Activated T-helper 1 cell treated with Interleukin-2 at 50 U/mL for 16 hours (primary cell): ENCODE results near the gene LYG1.
A peak's percentile ranks its signal among the peaks of the same experiment; 100 is the strongest.
"Not testable (repeated sequence)": the region's sequence is repeated elsewhere in the genome, so short reads cannot be mapped to it uniquely, and the experiment has no call there.

Source experiments
- DNase-seq: peaks from one replicate; pipeline ENCODE4 v3.0.0-alpha.2; 2020; ENCODE audit warnings: low read depth

Gene LYG1

GRCh38 chr2:99301097-99301496 lies at the start of gene LYG1:
Gene LYG1, minus strand, starts transcription at chr2:99301197. Its CDS starts 5,527 bp downstream, at chr2:99295670.
- not testable (repeated sequence) for DNase-seq

GRCh38 chr2:99350194-99350593 lies 49.2 kb upstream of the LYG1 start:
- DNase-seq: no peak

GRCh38 chr2:99348173-99348572 lies 47.2 kb upstream of the LYG1 start:
- no peak for DNase-seq

GRCh38 chr2:99346218-99346617 lies 45.2 kb upstream of the LYG1 start:
- DNase-seq: no peak

GRCh38 chr2:99345446-99345845 lies 44.4 kb upstream of the LYG1 start:
- not testable (repeated sequence) for DNase-seq

- DNase-seq: no peak
Measured at GRCh38 chr2:99342536-99342935, 41.5 kb upstream of the LYG1 start.

- DNase-seq: no peak
Measured at GRCh38 chr2:99340669-99341236, 39.8 kb upstream of the LYG1 start.

GRCh38 chr2:99338029-99338585 lies 37.1 kb upstream of the LYG1 start:
- no peak for DNase-seq

GRCh38 chr2:99337113-99338028 lies 36.4 kb upstream of the LYG1 start, which contains the start of gene EIF5B:
Gene EIF5B, plus strand, starts transcription at chr2:99337389. Its CDS starts 166 bp downstream, at chr2:99337555.
- peak; percentile 91 for DNase-seq

GRCh38 chr2:99336804-99337112 lies 35.8 kb upstream of the LYG1 start:
- no peak for DNase-seq

- DNase-seq: peak; percentile 96
Measured at GRCh38 chr2:99335911-99336803, 35.2 kb upstream of the LYG1 start, which contains the start of gene TXNDC9. Gene TXNDC9, minus strand, starts transcription at chr2:99336333. Its CDS starts 3,123 bp downstream, at chr2:99333210.

GRCh38 chr2:99325384-99325783 lies 24.4 kb upstream of the LYG1 start:
- no peak for DNase-seq

GRCh38 chr2:99317873-99318200 lies 16.8 kb upstream of the LYG1 start:
- not testable (repeated sequence) for DNase-seq

- no peak for DNase-seq
Measured at GRCh38 chr2:99317161-99317872, 16.3 kb upstream of the LYG1 start.

- no peak for DNase-seq
Measured at GRCh38 chr2:99299580-99299979, 1.4 kb downstream of the LYG1 start.

GRCh38 chr2:99297994-99298393 lies 3.0 kb downstream of the LYG1 start:
- no peak for DNase-seq

- no peak for DNase-seq
Measured at GRCh38 chr2:99285526-99285925, 15.5 kb downstream of the LYG1 start.

- DNase-seq: no peak
Measured at GRCh38 chr2:99279969-99280695, 20.9 kb downstream of the LYG1 start.

GRCh38 chr2:99278793-99279291 lies 22.2 kb downstream of the LYG1 start:
- no peak for DNase-seq

GRCh38 chr2:99278195-99278765 lies 22.7 kb downstream of the LYG1 start:
- DNase-seq: not testable (repeated sequence)
